Stimulated activated CD8-positive, alpha-beta memory T cell treated with anti-CD3 and anti-CD28 coated beads, Interleukin-12 subunit alpha, Interleukin-12 subunit beta, amount 100 ng/mL, for 4 hours (primary cell): ENCODE results near the gene CYB561D1.

Source experiments
- DNase-seq: peaks from one replicate; pipeline ENCODE4 v3.0.0-alpha.2; 2020; ENCODE audit warnings: low read depth

Gene CYB561D1

DNA sequence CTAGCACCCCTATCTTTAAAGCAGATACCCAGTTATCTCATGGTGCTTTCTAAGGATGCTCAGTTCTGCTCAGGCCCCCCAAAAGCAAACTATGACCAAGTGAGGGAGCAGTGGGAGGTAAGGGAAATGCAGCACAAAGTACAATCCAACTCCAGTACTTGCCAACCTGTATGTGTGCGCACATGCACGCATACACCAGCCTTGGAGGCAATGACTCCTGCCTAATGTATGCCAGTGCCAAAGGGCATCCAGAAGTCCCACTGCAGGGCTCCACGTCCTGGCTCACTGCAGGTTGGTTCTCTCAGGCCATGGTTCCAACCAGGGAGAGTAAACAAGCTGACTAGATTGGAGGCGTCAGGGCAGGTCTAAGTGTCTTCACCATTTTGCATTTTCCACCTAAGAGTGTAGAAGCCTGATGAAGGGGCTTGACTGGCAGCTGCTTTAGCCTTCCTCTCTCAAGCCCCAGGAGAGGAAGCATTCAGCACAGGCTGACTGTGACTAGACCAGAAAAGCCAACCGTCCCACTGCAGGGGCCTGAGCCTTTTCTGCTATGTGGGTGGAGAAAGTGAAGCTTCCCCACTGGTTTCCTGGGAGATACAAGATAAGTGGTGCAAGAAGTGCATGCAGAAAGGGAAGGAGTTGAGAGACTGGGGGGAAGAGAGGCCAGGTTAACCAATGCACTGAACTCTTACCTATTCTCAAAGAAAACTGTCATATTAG, 7.9 kb downstream of the CYB561D1 start:
- DNase-seq: no peak

DNA sequence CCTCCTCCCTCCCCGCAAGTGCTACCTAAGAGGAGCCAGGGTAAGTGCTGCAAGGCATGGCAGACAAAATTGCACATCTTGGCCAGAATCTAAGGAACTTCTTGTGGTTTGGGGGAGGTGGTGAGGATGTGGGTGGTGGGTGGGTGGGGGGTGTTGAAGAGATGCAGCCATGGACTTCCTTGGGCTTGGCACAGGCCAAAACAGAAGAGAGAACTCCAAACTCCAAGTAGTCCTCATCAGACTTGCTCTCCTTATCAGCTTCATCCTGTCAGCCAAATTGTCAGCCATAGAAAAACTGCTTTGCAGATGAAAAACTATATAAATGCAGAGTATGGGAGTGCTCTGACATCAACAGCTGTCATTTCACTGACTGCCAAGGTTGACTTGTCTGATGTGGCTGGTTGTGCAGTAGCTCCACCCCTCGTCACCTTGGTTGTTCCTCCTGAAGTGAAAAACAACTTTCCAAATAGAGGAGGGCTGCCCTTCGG, 8.5 kb downstream of the CYB561D1 start:
- no peak for DNase-seq

- no peak for DNase-seq
Measured at GRCh38 chr1:109503935-109504334, 10.0 kb downstream of the CYB561D1 start.

GRCh38 chr1:109504974-109505373, 11.1 kb downstream of the CYB561D1 start:
- no peak for DNase-seq

- no peak for DNase-seq
Measured at GRCh38 chr1:109508001-109508872, 14.3 kb downstream of the CYB561D1 start.

DNA sequence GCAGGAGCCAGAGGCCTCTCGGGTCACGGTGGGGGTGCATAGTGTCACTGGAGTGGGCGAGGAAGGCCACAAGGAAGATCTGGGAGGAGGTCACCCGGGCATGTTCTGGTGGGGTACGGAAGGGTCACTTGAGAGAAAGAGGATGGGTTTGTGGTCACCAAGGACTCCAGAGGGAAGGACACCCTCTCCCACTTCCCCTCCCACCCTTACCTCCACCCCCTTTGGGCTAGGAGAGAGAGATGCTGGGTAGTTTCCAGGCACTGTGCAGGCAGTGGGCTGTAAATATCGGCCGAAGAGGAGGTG, 14.9 kb downstream of the CYB561D1 start:
- no peak for DNase-seq

- peak; percentile 50 for DNase-seq
Measured at GRCh38 chr1:109509176-109510134, 15.6 kb downstream of the CYB561D1 start, which contains the start of gene AMIGO1. TSS of gene AMIGO1 (minus strand) at chr1:109509727. CDS start at chr1:109508912, 815 bp downstream.

- DNase-seq: no peak
Measured at GRCh38 chr1:109513110-109513710, 19.3 kb downstream of the CYB561D1 start.

GRCh38 chr1:109514846-109515245, 21.0 kb downstream of the CYB561D1 start:
- no peak for DNase-seq

GRCh38 chr1:109516872-109517271, 23.0 kb downstream of the CYB561D1 start:
- DNase-seq: no peak

DNA sequence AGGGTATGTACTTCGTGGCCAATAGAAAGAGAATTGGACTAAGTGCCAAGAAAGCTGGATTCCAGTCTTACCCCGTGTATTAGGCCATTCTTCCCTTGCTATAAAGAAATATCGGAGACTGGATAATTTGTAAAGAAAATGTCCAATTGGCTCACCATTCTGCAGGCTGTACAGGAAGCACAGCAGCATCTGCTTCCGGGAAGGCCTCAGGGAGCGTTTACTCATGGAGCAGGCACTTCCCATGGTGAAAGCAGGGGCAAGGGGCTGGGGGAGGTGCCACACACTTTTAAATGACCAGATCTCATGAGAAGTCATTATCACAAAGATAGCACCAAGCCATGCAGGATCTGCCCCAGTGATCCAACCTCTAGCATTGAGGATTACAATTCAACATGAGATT, 23.4 kb downstream of the CYB561D1 start:
- no peak for DNase-seq

GRCh38 chr1:109521002-109521951, 27.4 kb downstream of the CYB561D1 start:
- DNase-seq: no peak

DNA sequence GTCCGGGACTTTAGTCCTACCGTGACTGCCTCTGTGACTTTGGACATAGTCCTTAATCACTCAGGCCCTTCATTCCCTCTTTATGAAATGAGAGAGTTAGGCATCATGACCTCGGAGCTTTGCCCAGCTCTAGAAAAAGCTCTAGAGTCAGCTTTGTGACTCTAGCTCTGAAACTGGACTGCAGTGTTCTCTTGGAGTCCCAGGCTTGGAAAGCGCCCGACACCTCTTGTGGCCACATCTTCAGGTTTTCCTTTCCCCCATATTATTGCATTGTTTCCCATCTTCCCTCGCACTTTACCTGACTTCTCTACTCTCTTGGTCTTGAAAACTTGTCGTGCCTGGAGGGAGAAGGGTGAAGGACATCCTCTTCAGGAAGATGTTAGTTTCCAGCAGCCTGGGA, 28.1 kb downstream of the CYB561D1 start:
- DNase-seq: no peak

- DNase-seq: no peak
Measured at GRCh38 chr1:109523706-109524105, 29.8 kb downstream of the CYB561D1 start.

DNA sequence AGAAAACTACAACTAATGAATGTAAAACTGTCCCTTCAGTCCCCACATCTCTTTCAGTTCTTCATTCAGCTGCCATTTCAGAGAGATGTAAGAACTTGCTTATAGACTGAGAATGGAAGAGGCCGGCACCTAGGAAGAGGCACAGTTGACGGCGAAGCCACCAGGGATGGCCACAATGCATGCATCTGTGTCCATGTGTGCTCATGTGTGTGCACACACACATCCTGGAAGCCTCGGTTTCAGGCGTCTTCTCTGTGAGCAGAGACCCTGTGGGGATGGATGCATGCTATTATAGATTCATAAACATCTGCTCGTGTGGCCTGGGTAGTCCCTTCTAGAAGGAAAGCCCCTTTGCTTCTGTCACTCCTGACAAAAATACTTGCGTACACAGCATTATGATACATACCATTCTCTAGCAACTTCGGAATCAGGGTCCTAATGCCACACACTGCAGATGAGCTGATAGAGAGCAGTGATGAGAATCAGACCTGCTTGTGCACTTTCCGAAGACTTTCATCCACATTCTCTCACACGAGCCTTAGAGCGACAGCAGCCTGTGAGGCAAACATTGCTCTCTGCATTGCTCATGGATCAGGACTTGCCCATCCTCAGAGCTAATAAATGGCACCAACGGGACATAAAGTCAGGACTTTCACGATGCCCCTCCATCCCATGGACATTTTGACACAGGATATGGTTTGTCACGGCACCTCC, 33.4 kb downstream of the CYB561D1 start:
- no peak for DNase-seq

- no peak for DNase-seq
Measured at GRCh38 chr1:109527846-109528695, 34.2 kb downstream of the CYB561D1 start.

DNA sequence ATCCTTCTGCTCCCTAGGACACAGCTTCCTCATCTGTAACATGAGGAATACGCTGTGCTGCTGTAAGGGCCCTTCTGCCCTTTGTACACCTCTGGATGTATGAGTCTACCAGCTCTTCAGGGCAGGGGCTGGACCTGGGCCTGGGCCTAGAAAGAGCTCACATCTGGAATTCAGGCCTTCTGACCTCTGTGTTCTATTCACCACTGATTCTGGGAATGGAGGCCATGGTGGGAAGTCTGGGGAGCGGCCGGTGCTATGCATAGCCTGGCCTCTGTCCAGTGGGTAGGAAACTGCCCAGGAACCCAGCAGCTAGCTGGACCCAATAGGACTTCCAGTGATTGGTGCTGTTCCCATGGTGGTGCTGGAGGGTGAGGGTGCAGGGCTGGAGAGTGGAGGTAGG, 34.8 kb downstream of the CYB561D1 start:
- DNase-seq: no peak

- no peak for DNase-seq
Measured at GRCh38 chr1:109529881-109530456, 36.1 kb downstream of the CYB561D1 start.
